ENCODE data around the gene PPP2R5E.

Gene PPP2R5E

DNA sequence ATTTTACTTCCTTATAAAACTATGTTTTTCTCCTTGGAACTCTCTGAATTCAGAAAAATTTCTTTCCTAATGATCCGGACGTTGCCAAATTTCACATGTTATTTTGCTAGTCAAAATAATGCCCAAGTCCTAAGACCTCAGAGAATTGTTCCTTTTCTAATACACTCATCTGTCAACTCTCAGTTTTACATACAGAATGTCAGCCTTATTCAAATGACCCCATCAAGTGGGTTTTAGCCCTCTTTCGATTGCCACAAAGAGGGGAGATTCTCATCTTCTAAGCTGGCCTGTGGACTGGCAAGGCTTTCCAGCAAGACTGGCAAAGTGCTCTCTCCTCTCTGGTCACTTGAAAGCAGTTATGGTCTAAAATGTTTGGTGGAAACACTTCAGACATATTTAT lies 125.2 kb downstream of the PPP2R5E start:
- Histone ChIP-seq H3K36me3 (ENCODE audit: control insufficient read depth, insufficient read depth, low read length) (no peaks in the 10 kb centered on the region; the same call in 1 of the 2 replicates), H3K9me3 (ENCODE audit: control insufficient read depth, insufficient read depth, low read length) (no peaks in the 10 kb centered on the region), H3K27me3 (ENCODE audit: control insufficient read depth, insufficient read depth, low read length) (no peaks in the 10 kb centered on the region), H3K4me1 (ENCODE audit: control insufficient read depth, insufficient read depth, low read length) (no peaks in the 10 kb centered on the region), H3K27ac (ENCODE audit: low read length) (no peak overlapping the region), H3K4me3 (ENCODE audit: low read length) (no peak overlapping the region)
- WGBS (ENCODE audit: insufficient coverage, insufficient read length): no CpG with 5 or more reads among the region's 3 CpGs
- no peak for DNase-seq (ENCODE audit: low read depth, low spot score)

GRCh38 chr14:63413009-63413408 lies 130.2 kb downstream of the PPP2R5E start:
- no peak overlapping the region for H3K4me3 ChIP-seq (ENCODE audit: low read length)
- H3K27ac ChIP-seq (ENCODE audit: low read length): no peak overlapping the region
- no CpG with 5 or more reads among the region's 1 CpG for WGBS (ENCODE audit: insufficient coverage, insufficient read length)
- no peaks in the 10 kb centered on the region for H3K9me3 ChIP-seq (ENCODE audit: control insufficient read depth, insufficient read depth, low read length)
- no peaks in the 10 kb centered on the region for H3K27me3 ChIP-seq (ENCODE audit: control insufficient read depth, insufficient read depth, low read length)
- DNase-seq (ENCODE audit: low read depth, low spot score): no peak
- no peaks in the 10 kb centered on the region for H3K4me1 ChIP-seq (ENCODE audit: control insufficient read depth, insufficient read depth, low read length)
- no peaks in the 10 kb centered on the region; the same call in 1 of the 2 replicates for H3K36me3 ChIP-seq (ENCODE audit: control insufficient read depth, insufficient read depth, low read length)

DNA sequence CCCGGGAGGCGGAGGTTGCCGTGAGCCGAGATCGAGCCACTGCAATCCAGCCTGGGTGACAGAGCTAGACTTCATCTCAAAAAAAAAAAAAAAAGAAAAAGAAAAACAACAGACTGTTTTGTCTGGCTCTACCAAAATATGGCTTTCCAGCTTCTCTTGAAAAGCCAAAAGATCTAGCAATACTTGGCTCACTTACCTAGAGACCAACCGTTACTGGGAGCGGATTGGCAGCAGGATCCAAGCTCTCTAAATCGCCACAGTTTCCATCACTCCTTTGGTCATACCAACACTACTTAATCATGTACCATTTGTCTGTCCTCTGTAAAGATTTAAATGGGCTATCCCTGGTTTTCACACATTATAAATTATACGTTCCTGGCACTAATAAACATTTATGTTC lies 136.8 kb downstream of the PPP2R5E start:
- Histone ChIP-seq H3K4me3 (ENCODE audit: low read length) (no peak overlapping the region), H3K36me3 (ENCODE audit: control insufficient read depth, insufficient read depth, low read length) (no peaks in the 10 kb centered on the region), H3K27me3 (ENCODE audit: control insufficient read depth, insufficient read depth, low read length) (no peaks in the 10 kb centered on the region), H3K4me1 (ENCODE audit: control insufficient read depth, insufficient read depth, low read length) (no peaks in the 10 kb centered on the region), H3K9me3 (ENCODE audit: control insufficient read depth, insufficient read depth, low read length) (no peaks in the 10 kb centered on the region), H3K27ac (ENCODE audit: low read length) (no peak overlapping the region)
- DNase-seq (ENCODE audit: low read depth, low spot score): no peak
- WGBS (ENCODE audit: insufficient coverage, insufficient read length): no CpG with 5 or more reads among the region's 9 CpGs

- Histone ChIP-seq H3K4me1 (ENCODE audit: control insufficient read depth, insufficient read depth, low read length) (no peaks in the 10 kb centered on the region), H3K27me3 (ENCODE audit: control insufficient read depth, insufficient read depth, low read length) (no peaks in the 10 kb centered on the region), H3K27ac (ENCODE audit: low read length) (no peak overlapping the region), H3K36me3 (ENCODE audit: control insufficient read depth, insufficient read depth, low read length) (no peaks in the 10 kb centered on the region), H3K4me3 (ENCODE audit: low read length) (no peak overlapping the region), H3K9me3 (ENCODE audit: control insufficient read depth, insufficient read depth, low read length) (no peaks in the 10 kb centered on the region)
- DNase-seq (ENCODE audit: low read depth, low spot score): no peak
These were observed 137.5 kb downstream of the PPP2R5E start for GRCh38 chr14:63405715-63406114.

GRCh38 chr14:63404906-63405305 lies 138.3 kb downstream of the PPP2R5E start:
- WGBS (ENCODE audit: insufficient coverage, insufficient read length): no CpG with 5 or more reads among the region's 2 CpGs
- no peak for DNase-seq (ENCODE audit: low read depth, low spot score)
- no peak overlapping the region for H3K27ac ChIP-seq (ENCODE audit: low read length)
- no peaks in the 10 kb centered on the region for H3K36me3 ChIP-seq (ENCODE audit: control insufficient read depth, insufficient read depth, low read length)
- H3K4me3 ChIP-seq (ENCODE audit: low read length): no peak overlapping the region
- no peaks in the 10 kb centered on the region for H3K9me3 ChIP-seq (ENCODE audit: control insufficient read depth, insufficient read depth, low read length)
- H3K27me3 ChIP-seq (ENCODE audit: control insufficient read depth, insufficient read depth, low read length): no peaks in the 10 kb centered on the region
- no peaks in the 10 kb centered on the region for H3K4me1 ChIP-seq (ENCODE audit: control insufficient read depth, insufficient read depth, low read length)

GRCh38 chr14:63401646-63402045 lies 141.5 kb downstream of the PPP2R5E start:
- Histone ChIP-seq H3K27me3 (ENCODE audit: control insufficient read depth, insufficient read depth, low read length) (no peaks in the 10 kb centered on the region), H3K4me1 (ENCODE audit: control insufficient read depth, insufficient read depth, low read length) (no peaks in the 10 kb centered on the region), H3K4me3 (ENCODE audit: low read length) (no peak overlapping the region), H3K27ac (ENCODE audit: low read length) (no peak overlapping the region), H3K36me3 (ENCODE audit: control insufficient read depth, insufficient read depth, low read length) (no peaks in the 10 kb centered on the region), H3K9me3 (ENCODE audit: control insufficient read depth, insufficient read depth, low read length) (no peaks in the 10 kb centered on the region)
- DNase-seq (ENCODE audit: low read depth, low spot score): no peak
- no CpG with 5 or more reads among the region's 2 CpGs for WGBS (ENCODE audit: insufficient coverage, insufficient read length)

- no CpG with 5 or more reads among the region's 3 CpGs for WGBS (ENCODE audit: insufficient coverage, insufficient read length)
- no peaks in the 10 kb centered on the region for H3K27me3 ChIP-seq (ENCODE audit: control insufficient read depth, insufficient read depth, low read length)
- no peak overlapping the region for H3K4me3 ChIP-seq (ENCODE audit: low read length)
- DNase-seq (ENCODE audit: low read depth, low spot score): no peak
- H3K36me3 ChIP-seq (ENCODE audit: control insufficient read depth, insufficient read depth, low read length): no peaks in the 10 kb centered on the region
- H3K27ac ChIP-seq (ENCODE audit: low read length): no peak overlapping the region
- no peaks in the 10 kb centered on the region for H3K4me1 ChIP-seq (ENCODE audit: control insufficient read depth, insufficient read depth, low read length)
- H3K9me3 ChIP-seq (ENCODE audit: control insufficient read depth, insufficient read depth, low read length): no peaks in the 10 kb centered on the region
These were observed 144.2 kb downstream of the PPP2R5E start for GRCh38 chr14:63398952-63399351.

DNA sequence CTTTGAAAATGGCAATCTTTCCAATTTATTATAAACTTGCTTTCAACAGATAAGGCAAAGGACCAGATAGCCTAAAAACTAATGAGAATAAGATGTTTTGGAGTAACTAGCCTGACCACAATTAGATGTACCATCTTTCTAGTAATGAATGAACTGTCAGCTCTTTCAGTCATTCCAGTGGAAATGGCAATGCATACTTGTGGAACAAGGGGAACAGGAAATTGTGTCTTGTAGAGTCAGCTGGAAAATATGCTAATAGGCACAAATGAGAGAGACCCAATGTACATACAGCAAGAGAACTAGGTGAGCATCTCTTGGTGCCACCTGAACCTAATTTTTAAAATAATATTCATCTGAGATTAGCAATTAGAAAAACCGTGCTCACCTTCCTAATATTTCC lies 148.3 kb downstream of the PPP2R5E start:
- H3K36me3 ChIP-seq (ENCODE audit: control insufficient read depth, insufficient read depth, low read length): no peaks in the 10 kb centered on the region
- no peaks in the 10 kb centered on the region for H3K9me3 ChIP-seq (ENCODE audit: control insufficient read depth, insufficient read depth, low read length)
- no peaks in the 10 kb centered on the region for H3K27me3 ChIP-seq (ENCODE audit: control insufficient read depth, insufficient read depth, low read length)
- DNase-seq (ENCODE audit: low read depth, low spot score): no peak
- no peak overlapping the region for H3K4me3 ChIP-seq (ENCODE audit: low read length)
- WGBS (ENCODE audit: insufficient coverage, insufficient read length): no CpG with 5 or more reads among the region's 1 CpG
- H3K27ac ChIP-seq (ENCODE audit: low read length): no peak overlapping the region
- no peaks in the 10 kb centered on the region for H3K4me1 ChIP-seq (ENCODE audit: control insufficient read depth, insufficient read depth, low read length)

DNA sequence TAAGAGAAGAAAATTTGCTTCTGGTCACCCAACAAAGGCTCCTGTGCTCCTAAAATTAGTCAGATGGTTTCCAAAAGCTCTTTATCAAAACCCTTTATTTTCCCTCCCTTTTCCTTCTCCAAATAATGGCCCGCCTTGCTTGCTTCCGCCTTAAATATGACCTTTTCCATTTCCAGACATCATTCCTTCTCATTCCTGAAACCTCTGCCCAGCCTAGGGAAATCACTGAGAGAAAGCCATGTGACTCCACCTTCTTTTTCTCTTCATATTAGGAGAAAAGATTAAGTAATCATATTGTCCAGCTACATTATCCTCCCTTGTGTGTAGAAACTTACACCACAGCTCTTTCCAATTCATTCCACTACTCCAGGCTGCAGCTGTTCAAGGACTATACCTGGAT lies 148.7 kb downstream of the PPP2R5E start:
- Histone ChIP-seq H3K36me3 (ENCODE audit: control insufficient read depth, insufficient read depth, low read length) (no peaks in the 10 kb centered on the region), H3K4me1 (ENCODE audit: control insufficient read depth, insufficient read depth, low read length) (no peaks in the 10 kb centered on the region), H3K27me3 (ENCODE audit: control insufficient read depth, insufficient read depth, low read length) (no peaks in the 10 kb centered on the region), H3K4me3 (ENCODE audit: low read length) (no peak overlapping the region), H3K27ac (ENCODE audit: low read length) (no peak overlapping the region), H3K9me3 (ENCODE audit: control insufficient read depth, insufficient read depth, low read length) (no peaks in the 10 kb centered on the region)
- DNase-seq (ENCODE audit: low read depth, low spot score): no peak
- no CpG with 5 or more reads among the region's 2 CpGs for WGBS (ENCODE audit: insufficient coverage, insufficient read length)

GRCh38 chr14:63393012-63393411 lies 150.2 kb downstream of the PPP2R5E start:
- Histone ChIP-seq H3K27me3 (ENCODE audit: control insufficient read depth, insufficient read depth, low read length) (no peaks in the 10 kb centered on the region), H3K27ac (ENCODE audit: low read length) (no peak overlapping the region), H3K4me3 (ENCODE audit: low read length) (no peak overlapping the region), H3K36me3 (ENCODE audit: control insufficient read depth, insufficient read depth, low read length) (no peaks in the 10 kb centered on the region), H3K9me3 (ENCODE audit: control insufficient read depth, insufficient read depth, low read length) (no peaks in the 10 kb centered on the region), H3K4me1 (ENCODE audit: control insufficient read depth, insufficient read depth, low read length) (no peaks in the 10 kb centered on the region)
- no peak for DNase-seq (ENCODE audit: low read depth, low spot score)
- no CpG with 5 or more reads among the region's 2 CpGs for WGBS (ENCODE audit: insufficient coverage, insufficient read length)

DNA sequence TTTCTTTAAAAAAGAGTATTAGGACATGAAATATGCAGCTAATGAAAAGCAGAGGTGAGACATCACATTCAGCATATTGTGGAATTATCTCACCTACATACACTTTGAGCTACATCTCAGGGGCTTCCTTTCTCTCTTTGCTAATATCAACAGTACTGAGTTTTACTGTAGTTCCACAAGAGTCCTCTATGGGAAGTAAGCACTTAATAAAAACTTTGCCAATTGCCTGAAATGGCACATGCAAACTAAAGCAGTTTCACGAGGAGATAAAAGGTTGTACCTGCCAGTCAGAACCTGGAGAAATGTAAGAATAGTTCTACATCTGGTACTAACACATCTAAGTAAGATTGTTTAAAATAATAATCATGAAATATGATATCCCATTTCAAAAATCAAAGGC lies 150.9 kb downstream of the PPP2R5E start:
- Histone ChIP-seq H3K4me3 (ENCODE audit: low read length) (no peak overlapping the region), H3K4me1 (ENCODE audit: control insufficient read depth, insufficient read depth, low read length) (no peaks in the 10 kb centered on the region), H3K27ac (ENCODE audit: low read length) (no peak overlapping the region), H3K27me3 (ENCODE audit: control insufficient read depth, insufficient read depth, low read length) (no peaks in the 10 kb centered on the region), H3K9me3 (ENCODE audit: control insufficient read depth, insufficient read depth, low read length) (no peaks in the 10 kb centered on the region), H3K36me3 (ENCODE audit: control insufficient read depth, insufficient read depth, low read length) (no peaks in the 10 kb centered on the region)
- no CpG with 5 or more reads among the region's 1 CpG for WGBS (ENCODE audit: insufficient coverage, insufficient read length)
- no peak for DNase-seq (ENCODE audit: low read depth, low spot score)

Data from iPS DF 6.9 (cell line).